Sigmoid colon (tissue), 4 donors: ENCODE results near the gene KIF4A.

Source experiments
- CTCF ChIP-seq, 4 experiments: fragments of 450-650 bp in 3 of 4; fragments of 200-600 bp in 1 of 4; IDR thresholded peaks; one replicate each; pipeline ENCODE4 v1.5.1; 2016 to 2019; ENCODE audit warnings: antibody characterized with exemption in 4 of 4, mild to moderate bottlenecking in 3 of 4, moderate library complexity in 2 of 4
- EP300 ChIP-seq, 4 donors: sonication (generic); formaldehyde crosslinking; IDR thresholded peaks; one replicate each; pipeline ENCODE4 v1.6.1; 2017; ENCODE audit warnings: antibody characterized with exemption in 4 of 4
- POLR2A ChIP-seq, 2 donors: fragments of 450-650 bp; IDR thresholded peaks; one replicate each; pipeline ENCODE4 v1.6.1; 2016; ENCODE audit warnings: antibody characterized with exemption in 2 of 2, mild to moderate bottlenecking in 2 of 2, moderate library complexity in 2 of 2
- POLR2AphosphoS5 ChIP-seq, 4 donors: sonication (generic); formaldehyde crosslinking; IDR thresholded peaks; one replicate each; pipeline ENCODE4 v1.6.1; 2017; ENCODE audit warnings: antibody characterized with exemption in 4 of 4

DNA sequence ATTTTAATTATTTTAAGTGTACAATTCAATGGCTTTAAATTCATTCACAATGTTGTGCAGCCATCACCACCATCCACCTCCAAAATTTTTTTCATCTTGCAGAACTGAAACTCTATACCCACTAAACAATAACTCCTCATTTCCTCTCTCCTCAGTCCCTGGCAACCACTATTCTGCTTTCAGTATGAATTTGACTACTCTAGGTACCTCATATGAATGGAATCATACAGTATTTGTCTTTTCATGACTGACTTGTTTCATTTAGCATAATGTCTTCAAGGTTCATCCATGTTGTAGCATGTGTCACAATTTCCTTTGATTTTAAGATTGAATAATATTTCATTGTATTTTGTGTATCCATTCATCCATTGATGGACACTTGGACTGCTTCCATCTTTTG lies 46.9 kb downstream of the KIF4A start:
- TF ChIP-seq POLR2A (IDR thresholded peaks at IDR 0.05) (no peak), CTCF (IDR thresholded peaks at IDR 0.05) (no peak), POLR2AphosphoS5 (IDR thresholded peaks at IDR 0.05) (no peak), EP300 (IDR thresholded peaks at IDR 0.05) (no peak)
